HEK293 (cell line): ENCODE data around the gene HAUS8.

ENCODE experiments used
- CTCF ChIA-PET: fragments of 350-600 bp; formaldehyde crosslinking; extraction: SDS; loops from one replicate; lab custom pipeline; 2021; ENCODE audit warnings: antibody characterized with exemption; lab: Yijun Ruan, JAX
- POLR2A ChIA-PET: fragments of 300-600 bp; formaldehyde crosslinking; extraction: SDS; loops from one replicate; lab custom pipeline; 2020; ENCODE audit warnings: antibody characterized with exemption, inconsistent platforms; lab: Yijun Ruan, JAX
- H3K27ac ChIP-seq: fragments of 200-500 bp; sonication (Bioruptor generic); 2 replicates; pipeline ENCODE4 v1.5.1; 2014; ENCODE audit warnings: low read depth, low read length, control low read depth, inconsistent platforms; ENCODE audit errors: extremely low read depth
- H3K36me3 ChIP-seq, 2 experiments: fragments of 200-500 bp in 1 of 2; sonication (Bioruptor generic) in 1 of 2; 1 replicate in 1 of 2; 2 replicates in 1 of 2; pipeline ENCODE4 v1.5.1; 2014 to 2017; ENCODE audit warnings: inconsistent platforms in 2 of 2, low read length in 2 of 2; ENCODE audit not compliant: control insufficient read depth in 2 of 2, insufficient read depth in 1 of 2
- H3K4me1 ChIP-seq: fragments of 200-500 bp; sonication (Bioruptor generic); 2 replicates; pipeline ENCODE4 v1.5.1; 2014; ENCODE audit warnings: mild to moderate bottlenecking, low read length, inconsistent platforms; ENCODE audit not compliant: control insufficient read depth, insufficient read depth
- H3K4me3 ChIP-seq: 2 replicates; pipeline ENCODE4 v1.5.1; 2011; ENCODE audit warnings: low read depth, mild to moderate bottlenecking, control low read depth, low read length, moderate library complexity
- H3K9me3 ChIP-seq: fragments of 200-500 bp; sonication (Bioruptor generic); 2 replicates; pipeline ENCODE4 v1.5.1; 2014; ENCODE audit warnings: low read depth, low read length, inconsistent platforms; ENCODE audit not compliant: control insufficient read depth, insufficient read depth
- BCL11B ChIP-seq: fragments of 450-650 bp; formaldehyde crosslinking; IDR thresholded peaks from 2 replicates; pipeline ENCODE4 v1.5.1; 2016; ENCODE audit warnings: low read depth, missing biosample characterization, missing genetic modification characterization
- GLIS2 ChIP-seq: fragments of 450-650 bp; formaldehyde crosslinking; IDR thresholded peaks from 2 replicates; pipeline ENCODE4 v1.5.1; 2016; ENCODE audit warnings: missing biosample characterization, missing genetic modification characterization
- HOXA7 ChIP-seq: sonication (generic); formaldehyde crosslinking; IDR thresholded peaks from 2 replicates; pipeline ENCODE4 v1.8.1; 2022; ENCODE audit warnings: missing genetic modification reagents, borderline replicate concordance
- KLF9 ChIP-seq: fragments of 450-650 bp; formaldehyde crosslinking; IDR thresholded peaks from 2 replicates; pipeline ENCODE4 v1.5.1; 2016; ENCODE audit warnings: missing biosample characterization, missing genetic modification characterization, low read depth
- MZF1 ChIP-seq: fragments of 450-650 bp; formaldehyde crosslinking; IDR thresholded peaks from 2 replicates; pipeline ENCODE4 v1.5.1; 2017; ENCODE audit warnings: missing biosample characterization, missing genetic modification characterization, borderline replicate concordance
- SCRT1 ChIP-seq: fragments of 450-650 bp; formaldehyde crosslinking; IDR thresholded peaks from 2 replicates; pipeline ENCODE4 v1.5.1; 2016; ENCODE audit warnings: missing biosample characterization, missing genetic modification characterization, borderline replicate concordance
- WT1 ChIP-seq: fragments of 450-650 bp; formaldehyde crosslinking; IDR thresholded peaks from 2 replicates; pipeline ENCODE4 v1.5.1; 2016; ENCODE audit warnings: missing biosample characterization, missing genetic modification characterization
- ZNF138 ChIP-seq: fragments of 450-650 bp; formaldehyde crosslinking; IDR thresholded peaks from 2 replicates; pipeline ENCODE4 v1.5.1; 2016; ENCODE audit warnings: missing biosample characterization, missing genetic modification characterization, borderline replicate concordance
- ZNF146 ChIP-seq: fragments of 450-650 bp; formaldehyde crosslinking; IDR thresholded peaks from 2 replicates; pipeline ENCODE4 v1.5.1; 2016; ENCODE audit warnings: missing biosample characterization, missing genetic modification characterization
- ZNF174 ChIP-seq: fragments of 450-650 bp; formaldehyde crosslinking; IDR thresholded peaks from 2 replicates; pipeline ENCODE4 v1.5.0; 2017; ENCODE audit warnings: missing biosample characterization, mild to moderate bottlenecking, missing genetic modification characterization
- ZNF184 ChIP-seq: fragments of 450-650 bp; IDR thresholded peaks from 2 replicates; pipeline ENCODE4 v1.5.1; 2018; ENCODE audit warnings: missing biosample characterization, mild to moderate bottlenecking, missing genetic modification characterization
- ZNF274 ChIP-seq, 2 experiments: fragments of 200-500 bp in 1 of 2; fragments of 450-650 bp in 1 of 2; sonication (Bioruptor generic) in 1 of 2; formaldehyde crosslinking in 1 of 2; IDR thresholded peaks; 2 replicates each; pipeline versions ENCODE4 v1.5.1 to v1.6.1; 2014 to 2016; ENCODE audit warnings: borderline replicate concordance in 1 of 2, inconsistent platforms in 1 of 2, low read length in 1 of 2, missing biosample characterization in 1 of 2, missing genetic modification characterization in 1 of 2
- ZNF391 ChIP-seq: fragments of 450-650 bp; formaldehyde crosslinking; IDR thresholded peaks from 2 replicates; pipeline ENCODE4 v1.5.1; 2016; ENCODE audit warnings: low read depth, missing biosample characterization, missing genetic modification characterization, borderline replicate concordance
- ZNF426 ChIP-seq: fragments of 450-650 bp; formaldehyde crosslinking; IDR thresholded peaks from 2 replicates; pipeline ENCODE4 v1.5.1; 2017; ENCODE audit warnings: missing biosample characterization, missing genetic modification characterization, mild to moderate bottlenecking, inconsistent platforms, moderate library complexity
- ZNF433 ChIP-seq: fragments of 450-650 bp; formaldehyde crosslinking; IDR thresholded peaks from 2 replicates; pipeline ENCODE4 v1.5.1; 2016; ENCODE audit warnings: missing biosample characterization, missing genetic modification characterization, low read depth
- ZNF521 ChIP-seq: fragments of 450-650 bp; formaldehyde crosslinking; IDR thresholded peaks from 2 replicates; pipeline ENCODE4 v1.5.1; 2017; ENCODE audit warnings: missing biosample characterization, mild to moderate bottlenecking, missing genetic modification characterization
- ZNF600 ChIP-seq: fragments of 450-650 bp; formaldehyde crosslinking; IDR thresholded peaks from 2 replicates; pipeline ENCODE4 v1.5.1; 2016; ENCODE audit warnings: missing biosample characterization, missing genetic modification characterization
- ZNF677 ChIP-seq: fragments of 450-650 bp; IDR thresholded peaks from 2 replicates; pipeline ENCODE4 v1.5.0; 2018; ENCODE audit warnings: missing biosample characterization, mild to moderate bottlenecking, missing genetic modification characterization, moderate library complexity
- ZNF701 ChIP-seq: fragments of 450-650 bp; formaldehyde crosslinking; IDR thresholded peaks from 2 replicates; pipeline ENCODE4 v1.5.1; 2016; ENCODE audit warnings: missing biosample characterization, missing genetic modification characterization
- ZNF843 ChIP-seq: fragments of 450-650 bp; formaldehyde crosslinking; IDR thresholded peaks from 2 replicates; pipeline ENCODE4 v1.5.1; 2016; ENCODE audit warnings: missing biosample characterization, missing genetic modification characterization
- TF ChIP-seq, protein P1 (sequence below): fragments of 450-650 bp; formaldehyde crosslinking; IDR thresholded peaks from 2 replicates; pipeline ENCODE4 v1.5.1; 2016; ENCODE audit warnings: missing biosample characterization, missing genetic modification characterization, borderline replicate concordance
- TF ChIP-seq, protein P2 (sequence below): fragments of 450-650 bp; formaldehyde crosslinking; IDR thresholded peaks from 2 replicates; pipeline ENCODE4 v1.5.1; 2017; ENCODE audit warnings: missing biosample characterization, missing genetic modification characterization
- TF ChIP-seq, protein P3 (sequence below): fragments of 450-650 bp; formaldehyde crosslinking; IDR thresholded peaks from 2 replicates; pipeline ENCODE4 v1.5.1; 2016; ENCODE audit warnings: missing biosample characterization, missing genetic modification characterization
- TF ChIP-seq, protein P4 (sequence below): fragments of 450-650 bp; formaldehyde crosslinking; IDR thresholded peaks from 2 replicates; pipeline ENCODE4 v1.5.1; 2017; ENCODE audit warnings: missing biosample characterization, missing genetic modification characterization

The HAUS8 gene

DNA sequence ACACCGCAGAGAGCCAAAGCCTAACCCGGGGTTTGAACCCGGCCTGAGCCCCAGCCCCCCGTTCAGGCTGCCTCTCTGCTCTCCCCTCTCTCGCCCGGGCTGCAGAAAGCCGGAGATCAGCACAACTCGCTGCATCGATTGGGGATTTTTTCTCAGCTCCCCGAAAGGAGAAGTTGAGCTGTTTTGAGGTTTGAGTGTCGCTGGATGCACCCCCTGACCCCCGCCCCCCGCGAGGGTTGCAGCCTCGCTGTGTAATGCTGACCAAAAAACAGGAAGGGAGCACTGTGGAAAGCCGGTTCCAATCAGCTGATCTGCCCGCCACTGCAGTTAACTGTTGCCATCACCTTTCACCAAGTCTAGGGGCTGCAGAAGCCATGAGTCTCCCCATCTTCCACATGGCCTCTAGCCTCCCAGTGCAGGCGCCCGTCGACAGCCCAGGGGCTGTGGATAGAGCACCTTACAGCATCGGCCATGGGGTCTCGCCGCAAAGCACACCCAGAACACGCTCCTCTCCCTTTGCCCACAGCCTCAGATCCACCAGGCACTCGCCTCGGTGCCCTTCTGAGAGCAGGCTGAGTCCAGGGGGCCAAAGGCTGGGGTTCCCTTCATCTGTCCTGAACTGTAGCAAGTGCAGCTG lies 34.8 kb upstream of the HAUS8 start:
- no peaks in the 10 kb centered on the region for H3K9me3 ChIP-seq
- CTCF ChIA-PET, result interaction anchor here (0.6 kb wide), 1 partner anchor 21 kb away, joined by 4 read pairs; no protein-coding TSS in a partner anchor
- POLR2A ChIA-PET, result no interaction called here
- TF ChIP-seq GLIS2 (tag by site-specific recombination) (no peak), ZNF843 (tag by site-specific recombination) (no peak), ZNF138 (no peak), KLF9 (tag by site-specific recombination) (no peak), ZNF146 (tag by site-specific recombination) (no peak), ZNF426 (no peak), WT1 (tag by site-specific recombination) (no peak), BCL11B (tag by site-specific recombination) (no peak), ZNF174 (tag by site-specific recombination) (no peak)
- TF ChIP-seq, protein P1, sequence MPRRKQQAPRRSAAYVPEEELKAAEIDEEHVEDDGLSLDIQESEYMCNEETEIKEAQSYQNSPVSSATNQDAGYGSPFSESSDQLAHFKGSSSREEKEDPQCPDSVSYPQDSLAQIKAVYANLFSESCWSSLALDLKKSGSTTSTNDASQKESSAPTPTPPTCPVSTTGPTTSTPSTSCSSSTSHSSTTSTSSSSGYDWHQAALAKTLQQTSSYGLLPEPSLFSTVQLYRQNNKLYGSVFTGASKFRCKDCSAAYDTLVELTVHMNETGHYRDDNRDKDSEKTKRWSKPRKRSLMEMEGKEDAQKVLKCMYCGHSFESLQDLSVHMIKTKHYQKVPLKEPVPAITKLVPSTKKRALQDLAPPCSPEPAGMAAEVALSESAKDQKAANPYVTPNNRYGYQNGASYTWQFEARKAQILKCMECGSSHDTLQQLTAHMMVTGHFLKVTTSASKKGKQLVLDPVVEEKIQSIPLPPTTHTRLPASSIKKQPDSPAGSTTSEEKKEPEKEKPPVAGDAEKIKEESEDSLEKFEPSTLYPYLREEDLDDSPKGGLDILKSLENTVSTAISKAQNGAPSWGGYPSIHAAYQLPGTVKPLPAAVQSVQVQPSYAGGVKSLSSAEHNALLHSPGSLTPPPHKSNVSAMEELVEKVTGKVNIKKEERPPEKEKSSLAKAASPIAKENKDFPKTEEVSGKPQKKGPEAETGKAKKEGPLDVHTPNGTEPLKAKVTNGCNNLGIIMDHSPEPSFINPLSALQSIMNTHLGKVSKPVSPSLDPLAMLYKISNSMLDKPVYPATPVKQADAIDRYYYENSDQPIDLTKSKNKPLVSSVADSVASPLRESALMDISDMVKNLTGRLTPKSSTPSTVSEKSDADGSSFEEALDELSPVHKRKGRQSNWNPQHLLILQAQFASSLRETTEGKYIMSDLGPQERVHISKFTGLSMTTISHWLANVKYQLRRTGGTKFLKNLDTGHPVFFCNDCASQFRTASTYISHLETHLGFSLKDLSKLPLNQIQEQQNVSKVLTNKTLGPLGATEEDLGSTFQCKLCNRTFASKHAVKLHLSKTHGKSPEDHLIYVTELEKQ (tag by site-specific recombination), result no peak
- TF ChIP-seq, protein P2, sequence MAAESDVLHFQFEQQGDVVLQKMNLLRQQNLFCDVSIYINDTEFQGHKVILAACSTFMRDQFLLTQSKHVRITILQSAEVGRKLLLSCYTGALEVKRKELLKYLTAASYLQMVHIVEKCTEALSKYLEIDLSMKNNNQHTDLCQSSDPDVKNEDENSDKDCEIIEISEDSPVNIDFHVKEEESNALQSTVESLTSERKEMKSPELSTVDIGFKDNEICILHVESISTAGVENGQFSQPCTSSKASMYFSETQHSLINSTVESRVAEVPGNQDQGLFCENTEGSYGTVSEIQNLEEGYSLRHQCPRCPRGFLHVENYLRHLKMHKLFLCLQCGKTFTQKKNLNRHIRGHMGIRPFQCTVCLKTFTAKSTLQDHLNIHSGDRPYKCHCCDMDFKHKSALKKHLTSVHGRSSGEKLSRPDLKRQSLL (tag by site-specific recombination), result no peak
- TF ChIP-seq, protein P3, sequence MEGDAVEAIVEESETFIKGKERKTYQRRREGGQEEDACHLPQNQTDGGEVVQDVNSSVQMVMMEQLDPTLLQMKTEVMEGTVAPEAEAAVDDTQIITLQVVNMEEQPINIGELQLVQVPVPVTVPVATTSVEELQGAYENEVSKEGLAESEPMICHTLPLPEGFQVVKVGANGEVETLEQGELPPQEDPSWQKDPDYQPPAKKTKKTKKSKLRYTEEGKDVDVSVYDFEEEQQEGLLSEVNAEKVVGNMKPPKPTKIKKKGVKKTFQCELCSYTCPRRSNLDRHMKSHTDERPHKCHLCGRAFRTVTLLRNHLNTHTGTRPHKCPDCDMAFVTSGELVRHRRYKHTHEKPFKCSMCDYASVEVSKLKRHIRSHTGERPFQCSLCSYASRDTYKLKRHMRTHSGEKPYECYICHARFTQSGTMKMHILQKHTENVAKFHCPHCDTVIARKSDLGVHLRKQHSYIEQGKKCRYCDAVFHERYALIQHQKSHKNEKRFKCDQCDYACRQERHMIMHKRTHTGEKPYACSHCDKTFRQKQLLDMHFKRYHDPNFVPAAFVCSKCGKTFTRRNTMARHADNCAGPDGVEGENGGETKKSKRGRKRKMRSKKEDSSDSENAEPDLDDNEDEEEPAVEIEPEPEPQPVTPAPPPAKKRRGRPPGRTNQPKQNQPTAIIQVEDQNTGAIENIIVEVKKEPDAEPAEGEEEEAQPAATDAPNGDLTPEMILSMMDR (tag by site-specific recombination), result no peak
- TF ChIP-seq, all 188 proteins: peak for 0
- H3K4me3 ChIP-seq, result no peak overlapping the region
- H3K4me1 ChIP-seq, result peaks cover 10% of the 10 kb centered on the region; the same call in 1 of the 2 replicates
- H3K36me3 ChIP-seq, result peaks cover 0 to 6% of the 10 kb centered on the region in 2 experiments; a peak in 2 of 3 replicates
- H3K27ac ChIP-seq, result no peak overlapping the region

DNA sequence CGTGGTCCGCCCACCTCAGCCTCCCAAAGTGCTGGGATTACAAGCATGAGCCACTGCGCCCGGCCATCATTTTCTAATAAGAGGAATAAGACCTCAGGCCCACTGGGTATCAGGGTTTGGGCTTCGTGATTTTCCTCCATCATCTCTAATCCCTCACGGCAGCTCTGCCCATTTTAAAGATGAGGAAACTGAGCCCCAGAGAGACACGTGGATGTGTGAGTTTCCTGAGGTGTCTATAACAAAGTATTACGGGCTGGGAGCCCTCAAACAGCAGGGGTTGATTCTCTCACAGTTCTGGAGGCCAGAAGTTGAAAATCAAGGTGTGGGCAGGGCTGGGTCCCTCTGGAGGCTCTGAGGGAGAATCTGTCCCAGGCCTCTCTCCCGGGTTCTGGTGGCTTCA lies 34.0 kb upstream of the HAUS8 start:
- CTCF ChIA-PET, result no interaction called here
- H3K9me3 ChIP-seq, result no peaks in the 10 kb centered on the region
- peaks cover 0 to 6% of the 10 kb centered on the region in 2 experiments; a peak in 2 of 3 replicates for H3K36me3 ChIP-seq
- no peak overlapping the region for H3K27ac ChIP-seq
- POLR2A ChIA-PET, result no interaction called here
- TF ChIP-seq MZF1 (tag by site-specific recombination) (no peak), ZNF184 (no peak), ZNF274 (IDR thresholded peaks at IDR 0.05; ENCODE audit: low read length) (no peak), ZNF274 (tag by site-specific recombination; IDR thresholded peaks at IDR 0.05; ENCODE audit: borderline replicate concordance) (no peak), ZNF433 (tag by site-specific recombination) (no peak), ZNF600 (tag by site-specific recombination) (no peak), ZNF391 (tag by site-specific recombination) (no peak), ZNF677 (tag by site-specific recombination) (no peak), BCL11B (tag by site-specific recombination) (no peak), ZNF521 (tag by site-specific recombination) (no peak), HOXA7 (CRISPR knock-in tag) (no peak), SCRT1 (tag by site-specific recombination) (no peak), ZNF701 (tag by site-specific recombination) (no peak)
- TF ChIP-seq, protein P4, sequence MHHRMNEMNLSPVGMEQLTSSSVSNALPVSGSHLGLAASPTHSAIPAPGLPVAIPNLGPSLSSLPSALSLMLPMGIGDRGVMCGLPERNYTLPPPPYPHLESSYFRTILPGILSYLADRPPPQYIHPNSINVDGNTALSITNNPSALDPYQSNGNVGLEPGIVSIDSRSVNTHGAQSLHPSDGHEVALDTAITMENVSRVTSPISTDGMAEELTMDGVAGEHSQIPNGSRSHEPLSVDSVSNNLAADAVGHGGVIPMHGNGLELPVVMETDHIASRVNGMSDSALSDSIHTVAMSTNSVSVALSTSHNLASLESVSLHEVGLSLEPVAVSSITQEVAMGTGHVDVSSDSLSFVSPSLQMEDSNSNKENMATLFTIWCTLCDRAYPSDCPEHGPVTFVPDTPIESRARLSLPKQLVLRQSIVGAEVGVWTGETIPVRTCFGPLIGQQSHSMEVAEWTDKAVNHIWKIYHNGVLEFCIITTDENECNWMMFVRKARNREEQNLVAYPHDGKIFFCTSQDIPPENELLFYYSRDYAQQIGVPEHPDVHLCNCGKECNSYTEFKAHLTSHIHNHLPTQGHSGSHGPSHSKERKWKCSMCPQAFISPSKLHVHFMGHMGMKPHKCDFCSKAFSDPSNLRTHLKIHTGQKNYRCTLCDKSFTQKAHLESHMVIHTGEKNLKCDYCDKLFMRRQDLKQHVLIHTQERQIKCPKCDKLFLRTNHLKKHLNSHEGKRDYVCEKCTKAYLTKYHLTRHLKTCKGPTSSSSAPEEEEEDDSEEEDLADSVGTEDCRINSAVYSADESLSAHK (tag by site-specific recombination), result no peak
- no peak overlapping the region for H3K4me3 ChIP-seq
- peaks cover 10% of the 10 kb centered on the region; the same call in 1 of the 2 replicates for H3K4me1 ChIP-seq
